A549 (cell line): ENCODE results near the gene KIF13A.

Experiments
- HOXB13 ChIP-seq: fragments of 250-450 bp; sonication (Bioruptor Pico); IDR thresholded peaks from 2 replicates; pipeline ENCODE4 v1.5.0; 2020; ENCODE audit warnings: low read depth, mild to moderate bottlenecking, moderate library complexity
- REST ChIP-seq: fragments of 200-600 bp; sonication (generic); IDR thresholded peaks from 2 replicates; pipeline ENCODE4 v1.6.1; 2016; ENCODE audit warnings: antibody characterized with exemption, mild to moderate bottlenecking, moderate library complexity

GRCh38 chr6:17865243-17865642 lies 122.2 kb downstream of the KIF13A start:
- no peak for TF ChIP-seq REST
- TF ChIP-seq HOXB13 (CRISPR knock-in tag): no peak
